Aorta (tissue), 5 donors: ENCODE measurements around the gene FTSJ1. TPM values are rescaled to one million over a fixed set of nuclear protein-coding genes. Genes with fewer than 3 reads are reported as not detected.

Experiments used
- ATAC-seq: fragments of 200-7000 bp; cut with Tn5 transposase; one replicate; pipeline ENCODE4 v1.9.1; 2022; ENCODE audit warnings: moderate library complexity; ENCODE audit not compliant: low FRiP score
- DNase-seq, 2 donors: peaks; one replicate each; pipeline ENCODE4 v3.0.0-alpha.2; 2020
- H3K27ac ChIP-seq, 2 donors: one replicate each; pipeline ENCODE4 v1.5.1; 2013; ENCODE audit warnings: low read length in 2 of 2, mild to moderate bottlenecking in 2 of 2, moderate library complexity in 2 of 2, control low read depth in 1 of 2, inconsistent platforms in 1 of 2, low read depth in 1 of 2
- H3K27me3 ChIP-seq, 2 donors: one replicate each; pipeline ENCODE4 v1.6.1; 2013; ENCODE audit warnings: control low read depth in 1 of 2, low read length in 1 of 2, mild to moderate bottlenecking in 1 of 2, moderate library complexity in 1 of 2; ENCODE audit not compliant: insufficient read depth in 2 of 2, control insufficient read depth in 1 of 2
- H3K36me3 ChIP-seq, 2 donors: one replicate each; pipeline ENCODE4 v1.6.1; 2013; ENCODE audit warnings: control low read depth in 1 of 2, low read length in 1 of 2, mild to moderate bottlenecking in 1 of 2; ENCODE audit not compliant: insufficient read depth in 2 of 2, control insufficient read depth in 1 of 2
- H3K4me1 ChIP-seq, 2 donors: one replicate each; pipeline ENCODE4 v1.6.1; 2013; ENCODE audit warnings: low read length in 2 of 2, control low read depth in 1 of 2, mild to moderate bottlenecking in 1 of 2, moderate library complexity in 1 of 2; ENCODE audit not compliant: insufficient read depth in 2 of 2, control insufficient read depth in 1 of 2
- H3K4me3 ChIP-seq, 2 donors: one replicate each; pipeline ENCODE4 v1.5.1; 2013; ENCODE audit warnings: low read length in 2 of 2, control low read depth in 1 of 2, mild to moderate bottlenecking in 1 of 2
- H3K9me3 ChIP-seq: one replicate; pipeline ENCODE4 v1.6.1; 2013; ENCODE audit warnings: mild to moderate bottlenecking, low read length; ENCODE audit not compliant: control insufficient read depth
- WGBS, 2 donors: extraction: QIAGEN DNeasy Blood & Tissue Kit; methylation state at CpG; one replicate each; pipeline ENCODE4 v1.1.7; 2013; 5-methylcytosine and 5-hydroxymethylcytosine counted together
- intact Hi-C, 2 donors: fragments of 100-400 bp; cut with DNase I; formaldehyde crosslinking; loops; one replicate each; pipeline versions ENCODE4 v1.14.2 to v1.15.0; 2022
- polyA plus RNA-seq, 2 donors: library from polyadenylated mRNA; stranded (reverse); fragments of 200-250 nt; gene quantifications; one replicate each; pipeline ENCODE4 v1.2.3, GENCODE V29; 2013
- total RNA-seq, 2 donors: library from RNA; stranded (reverse); fragmentation: NEBNext Ultra II Directional; extraction: Animal tissue kit (Norgen Biotek cat#: 25700); gene quantifications; one replicate each; pipeline ENCODE4 v1.2.1, GENCODE V29; 2021
- donor health status: healthy with polysubstance abuse.
- donor health status: Bipolar disorder and iron deficiency.
- donor health status: DM: no; HTN: no; CAD: no.
- donor health status: DM: no; HTN: no; CAD: no.
- donor health status: DM: yes; HTN: yes; CAD: no.

Gene FTSJ1
- total and polyA plus RNA-seq, 4 donors: 28.5 to 45.1 (median 35.6) TPM

DNA sequence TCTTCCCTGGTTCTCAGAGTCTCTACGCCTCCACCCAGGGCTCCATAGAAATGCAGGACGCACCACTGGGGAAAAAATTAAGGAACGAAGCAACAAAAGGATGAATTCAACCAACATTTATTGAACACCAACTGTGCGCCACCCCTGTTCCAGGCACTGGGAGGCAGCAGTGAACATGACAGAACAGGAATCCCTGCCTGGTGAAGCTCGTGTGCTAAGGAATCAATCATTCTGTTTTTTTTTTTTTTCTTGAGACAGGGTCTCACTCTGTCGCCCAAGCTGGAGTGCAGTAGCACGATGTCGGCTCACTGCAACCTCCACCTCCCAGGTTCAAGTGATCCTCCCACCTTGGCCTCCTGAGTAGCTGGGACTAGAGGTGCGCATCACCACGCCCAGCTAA, 1.9 kb upstream of the FTSJ1 start:
- intact Hi-C loops: no loop called here
- 57 to 62% methylated on average over 10 of the region's 10 CpGs for WGBS, 2 donors
- Histone ChIP-seq H3K36me3 (no peaks in the 10 kb centered on the region), H3K27me3 (no peaks in the 10 kb centered on the region), H3K4me3 (no peak overlapping the region), H3K27ac (no peak overlapping the region), H3K9me3 (no peaks in the 10 kb centered on the region), H3K4me1 (no peaks in the 10 kb centered on the region)
- ATAC-seq (no peak), DNase-seq (no peak)

GRCh38 chrX:48474581-48474980, 1.4 kb upstream of the FTSJ1 start:
- H3K4me3 ChIP-seq: no peak overlapping the region
- no peak for DNase-seq
- intact Hi-C loops: no loop called here
- no peaks in the 10 kb centered on the region for H3K27me3 ChIP-seq
- no peak for ATAC-seq
- H3K27ac ChIP-seq: no peak overlapping the region
- no peaks in the 10 kb centered on the region for H3K9me3 ChIP-seq
- no peaks in the 10 kb centered on the region for H3K4me1 ChIP-seq
- WGBS, 2 donors: 78 to 79% methylated on average over 6 of the region's 6 CpGs
- no peaks in the 10 kb centered on the region for H3K36me3 ChIP-seq

GRCh38 chrX:48475296-48475695, 703 bp upstream of the FTSJ1 start:
- 2 to 26% methylated on average over 5 of the region's 5 CpGs for WGBS, 2 donors
- intact Hi-C loops: no loop called here
- no peak for DNase-seq

GRCh38 chrX:48476919-48477318, 920 bp downstream of the FTSJ1 start:
- no peaks in the 10 kb centered on the region for H3K4me1 ChIP-seq
- DNase-seq (no peak), ATAC-seq (no peak)
- intact Hi-C loops: no loop called here
- H3K4me3 ChIP-seq: peak overlapping the region; percentile 8 to 23
- no peaks in the 10 kb centered on the region for H3K36me3 ChIP-seq
- H3K27me3 ChIP-seq: no peaks in the 10 kb centered on the region
- H3K9me3 ChIP-seq: no peaks in the 10 kb centered on the region
- 43 to 70% methylated on average over 4 of the region's 4 CpGs for WGBS, 2 donors
- H3K27ac ChIP-seq: no peak overlapping the region

More at GRCh38 chrX:48475296-48475695, 703 bp upstream of the FTSJ1 start:
- no peak overlapping the region for H3K27ac ChIP-seq
- H3K36me3 ChIP-seq: no peaks in the 10 kb centered on the region
- H3K4me3 ChIP-seq: peak overlapping the region; percentile 53 to 79
- ATAC-seq: no peak
- H3K9me3 ChIP-seq: no peaks in the 10 kb centered on the region
- no peaks in the 10 kb centered on the region for H3K4me1 ChIP-seq
- H3K27me3 ChIP-seq: no peaks in the 10 kb centered on the region

DNA sequence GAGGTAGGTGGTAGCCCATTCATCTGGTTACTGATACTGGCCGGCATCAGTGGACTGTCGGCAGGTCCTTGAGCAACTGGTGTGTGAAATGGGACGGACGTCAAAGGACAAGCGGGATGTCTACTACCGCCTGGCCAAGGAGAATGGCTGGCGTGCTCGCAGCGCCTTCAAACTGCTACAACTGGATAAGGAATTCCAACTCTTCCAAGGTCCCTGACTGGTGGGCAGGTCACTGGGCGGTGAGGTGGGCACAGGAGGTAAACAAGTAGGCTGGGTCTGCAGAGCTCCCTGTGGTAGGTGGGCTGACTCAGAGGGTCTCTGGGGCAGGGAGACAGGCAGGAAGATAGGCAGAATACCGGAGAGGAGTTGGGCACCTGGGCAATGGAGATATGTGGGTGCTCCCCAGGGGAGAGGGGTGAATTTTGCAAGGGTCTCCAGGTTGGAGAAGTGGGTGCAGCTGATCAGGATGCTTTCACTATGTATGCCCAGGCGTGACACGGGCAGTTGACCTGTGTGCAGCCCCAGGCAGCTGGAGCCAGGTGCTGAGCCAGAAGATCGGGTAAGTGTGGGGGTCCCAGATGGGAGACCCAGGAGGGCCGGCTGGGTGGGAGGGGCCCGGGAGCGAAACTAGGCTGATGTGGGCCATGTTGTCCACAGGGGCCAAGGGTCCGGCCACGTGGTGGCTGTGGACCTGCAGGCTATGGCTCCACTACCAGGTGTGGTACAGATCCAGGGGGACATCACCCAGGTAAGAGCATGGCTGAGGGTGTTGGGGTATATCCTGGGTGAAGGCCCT, 2.2 kb downstream of the FTSJ1 start:
- DNase-seq (no peak), ATAC-seq (no peak)
- Histone ChIP-seq H3K4me1 (no peaks in the 10 kb centered on the region), H3K27ac (no peak overlapping the region), H3K9me3 (no peaks in the 10 kb centered on the region), H3K27me3 (no peaks in the 10 kb centered on the region), H3K36me3 (peaks cover 0 to 2% of the 10 kb centered on the region in 2 donors), H3K4me3 (no peak overlapping the region)
- 92% methylated on average over 19 of the region's 19 CpGs for WGBS, 2 donors
- intact Hi-C loops: no loop called here

DNA sequence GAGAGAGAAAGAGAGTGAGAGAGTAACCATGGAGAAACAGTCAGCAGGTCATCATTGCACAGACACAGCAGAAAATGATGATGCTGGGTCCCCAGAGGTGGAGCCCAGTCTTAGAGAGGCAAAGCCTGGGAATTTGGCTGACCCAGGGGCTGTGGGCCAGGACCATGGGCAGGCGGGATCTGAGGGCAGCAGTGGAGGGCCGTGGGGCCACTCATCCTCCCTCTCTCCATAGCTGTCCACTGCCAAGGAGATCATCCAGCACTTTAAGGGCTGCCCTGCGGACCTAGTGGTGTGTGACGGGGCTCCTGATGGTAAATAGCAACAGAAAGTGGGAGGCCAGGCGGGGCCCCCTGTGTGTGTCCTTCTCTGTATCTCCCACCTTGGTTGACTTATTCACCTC, 2.8 kb downstream of the FTSJ1 start:
- intact Hi-C loops: no loop called here
- WGBS, 2 donors: 66 to 86% methylated on average over 5 of the region's 5 CpGs
- DNase-seq: no peak
- H3K4me3 ChIP-seq: no peak overlapping the region
- H3K27me3 ChIP-seq: no peaks in the 10 kb centered on the region
- peaks cover 0 to 2% of the 10 kb centered on the region in 2 donors for H3K36me3 ChIP-seq
- H3K4me1 ChIP-seq: no peaks in the 10 kb centered on the region
- no peak overlapping the region for H3K27ac ChIP-seq
- ATAC-seq: no peak
- no peaks in the 10 kb centered on the region for H3K9me3 ChIP-seq

DNA sequence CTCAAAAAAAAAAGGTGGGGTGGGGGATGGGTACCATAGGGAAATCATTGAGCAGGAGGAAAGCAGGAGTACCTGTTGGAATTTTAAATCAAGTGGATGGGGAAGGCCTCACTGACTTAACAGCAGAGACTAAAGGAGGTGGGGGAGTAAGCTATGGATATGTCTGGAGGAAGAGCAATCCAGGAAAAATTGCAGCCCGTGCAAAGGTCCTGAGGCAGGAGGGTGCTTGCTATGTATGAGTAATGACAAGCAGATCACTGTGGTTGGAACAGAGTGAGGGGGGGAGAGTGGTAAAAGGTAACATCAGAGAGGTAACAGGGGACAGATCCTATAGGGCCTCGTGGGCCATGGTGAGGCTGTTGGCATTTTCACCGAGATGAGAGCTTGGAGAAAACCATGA, 4.1 kb downstream of the FTSJ1 start:
- ATAC-seq (no peak), DNase-seq (no peak)
- Histone ChIP-seq H3K4me3 (no peak overlapping the region), H3K4me1 (no peaks in the 10 kb centered on the region), H3K27me3 (no peaks in the 10 kb centered on the region), H3K27ac (no peak overlapping the region), H3K9me3 (no peaks in the 10 kb centered on the region), H3K36me3 (peaks cover 0 to 2% of the 10 kb centered on the region in 2 donors)
- 87 to 94% methylated on average over 3 of the region's 3 CpGs for WGBS, 2 donors
- intact Hi-C loops: no loop called here

DNA sequence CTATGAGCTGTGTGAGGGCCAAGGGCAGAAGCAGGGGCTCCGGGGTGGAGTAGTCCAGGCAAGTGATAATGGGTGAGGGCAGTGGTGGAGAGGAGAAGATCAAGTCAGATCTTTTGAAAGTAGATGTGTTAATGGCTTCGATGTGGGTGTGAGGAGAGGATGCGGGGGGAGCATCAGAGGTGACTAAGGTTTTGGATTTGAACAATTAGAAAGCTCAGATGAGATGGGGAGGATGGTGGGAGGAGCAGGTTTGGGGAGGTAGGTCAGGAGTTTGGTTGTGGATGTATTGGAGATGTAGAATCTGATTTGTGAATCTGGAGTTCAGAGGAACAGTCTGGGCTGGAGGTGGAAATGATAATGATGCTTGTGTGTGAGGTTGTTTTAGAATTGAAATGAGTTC, 4.6 kb downstream of the FTSJ1 start:
- H3K27me3 ChIP-seq: no peaks in the 10 kb centered on the region
- H3K27ac ChIP-seq: no peak overlapping the region
- no peak overlapping the region for H3K4me3 ChIP-seq
- H3K9me3 ChIP-seq: no peaks in the 10 kb centered on the region
- 73 to 84% methylated on average over 3 of the region's 3 CpGs for WGBS, 2 donors
- intact Hi-C loops: no loop called here
- DNase-seq (no peak), ATAC-seq (no peak)
- H3K4me1 ChIP-seq: no peaks in the 10 kb centered on the region
- H3K36me3 ChIP-seq: peaks cover 0 to 2% of the 10 kb centered on the region in 2 donors

DNA sequence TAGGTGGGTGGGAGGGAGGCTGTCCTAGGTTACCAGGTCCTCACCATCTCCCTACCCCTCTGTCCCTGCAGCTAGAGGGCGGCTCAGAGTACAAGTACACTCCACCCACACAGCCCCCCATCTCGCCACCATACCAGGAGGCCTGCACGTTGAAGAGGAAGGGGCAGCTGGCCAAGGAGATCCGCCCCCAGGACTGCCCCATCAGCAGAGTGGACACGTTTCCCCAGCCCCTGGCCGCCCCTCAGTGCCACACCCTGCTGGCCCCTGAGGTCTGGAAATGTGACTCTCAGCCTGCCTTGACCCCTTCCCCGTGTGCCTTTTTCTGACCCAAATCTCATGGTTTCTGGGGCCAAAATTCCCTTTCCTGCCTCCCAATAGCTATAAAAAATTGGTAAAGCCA, 6.5 kb downstream of the FTSJ1 start:
- DNase-seq: peak in 1 of 2 donors; percentile 59
- Histone ChIP-seq H3K4me1 (no peaks in the 10 kb centered on the region), H3K27me3 (no peaks in the 10 kb centered on the region), H3K9me3 (no peaks in the 10 kb centered on the region), H3K36me3 (peaks cover 0 to 2% of the 10 kb centered on the region in 2 donors), H3K4me3 (no peak overlapping the region), H3K27ac (no peak overlapping the region)
- no peak for ATAC-seq
- WGBS, 2 donors: 70 to 79% methylated on average over 7 of the region's 7 CpGs
- intact Hi-C loops: no loop called here
